IPS-18a (cell line): ENCODE results near the gene NTM.

Source experiments
- H3K27ac ChIP-seq: one replicate; pipeline ENCODE4 v1.5.1; 2013; ENCODE audit warnings: low read length
- H3K27me3 ChIP-seq: one replicate; pipeline ENCODE4 v1.6.1; 2013; ENCODE audit warnings: mild to moderate bottlenecking, low read length; ENCODE audit not compliant: control insufficient read depth, insufficient read depth
- H3K36me3 ChIP-seq: one replicate; pipeline ENCODE4 v1.6.1; 2013; ENCODE audit warnings: low read depth, low read length; ENCODE audit not compliant: control insufficient read depth
- H3K4me1 ChIP-seq: one replicate; pipeline ENCODE4 v1.6.1; 2013; ENCODE audit warnings: low read depth, low read length; ENCODE audit not compliant: control insufficient read depth
- H3K4me3 ChIP-seq: one replicate; pipeline ENCODE4 v1.5.1; 2013; ENCODE audit warnings: low read length
- H3K9ac ChIP-seq: one replicate; pipeline ENCODE4 v1.6.1; 2013; ENCODE audit warnings: mild to moderate bottlenecking, low read length, moderate library complexity
- H3K9me3 ChIP-seq: one replicate; pipeline ENCODE4 v1.6.1; 2013; ENCODE audit warnings: low read depth, low read length; ENCODE audit not compliant: control insufficient read depth

Gene NTM

DNA sequence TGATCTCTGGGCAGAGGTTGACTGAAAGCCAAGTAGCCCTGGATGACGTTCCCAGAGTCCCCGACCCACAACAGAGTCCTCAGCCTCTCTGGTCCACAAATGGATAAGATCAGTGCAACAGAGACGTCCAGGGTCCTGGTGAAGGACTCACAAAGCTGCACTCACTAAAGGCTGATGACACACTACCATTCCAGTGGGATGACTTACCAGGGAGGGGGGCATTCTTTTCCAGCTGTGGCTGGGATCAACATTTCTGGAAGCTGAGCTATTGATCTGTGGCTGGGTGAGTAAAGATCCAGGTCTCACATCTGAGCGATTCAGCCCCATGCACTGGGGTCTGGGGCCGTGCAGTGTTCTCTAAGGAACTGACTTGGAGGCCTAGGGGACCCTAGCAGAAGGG is 296.2 kb downstream of the NTM start:
- no peaks in the 10 kb centered on the region for H3K9me3 ChIP-seq
- H3K27me3 ChIP-seq = no peaks in the 10 kb centered on the region
- no peak overlapping the region for H3K9ac ChIP-seq
- no peak overlapping the region for H3K27ac ChIP-seq
- no peaks in the 10 kb centered on the region for H3K36me3 ChIP-seq
- H3K4me1 ChIP-seq = peaks cover 22% of the 10 kb centered on the region
- no peak overlapping the region for H3K4me3 ChIP-seq

DNA sequence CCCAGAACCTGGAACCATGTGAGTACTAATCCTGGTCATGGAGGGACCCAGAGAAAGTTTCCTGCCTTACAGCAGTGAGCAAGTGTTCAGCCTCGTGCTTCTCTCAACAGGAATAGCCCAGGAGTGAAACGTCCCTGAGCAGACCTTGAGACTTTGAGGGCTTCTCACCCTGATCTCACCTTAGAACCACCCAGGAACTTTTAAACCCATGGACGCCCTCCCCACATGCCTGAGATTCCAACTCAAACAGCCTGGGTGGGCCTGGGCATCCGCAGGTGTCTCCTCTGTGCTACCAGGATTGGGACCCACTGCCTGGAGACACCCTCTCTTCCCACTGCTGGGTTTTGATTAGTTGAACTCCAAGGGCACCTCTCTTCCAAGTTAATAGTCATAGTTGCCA is 297.2 kb downstream of the NTM start:
- Histone ChIP-seq H3K4me3 (no peak overlapping the region), H3K9me3 (no peaks in the 10 kb centered on the region), H3K36me3 (no peaks in the 10 kb centered on the region), H3K9ac (no peak overlapping the region), H3K4me1 (peaks cover 12% of the 10 kb centered on the region), H3K27me3 (no peaks in the 10 kb centered on the region), H3K27ac (no peak overlapping the region)

DNA sequence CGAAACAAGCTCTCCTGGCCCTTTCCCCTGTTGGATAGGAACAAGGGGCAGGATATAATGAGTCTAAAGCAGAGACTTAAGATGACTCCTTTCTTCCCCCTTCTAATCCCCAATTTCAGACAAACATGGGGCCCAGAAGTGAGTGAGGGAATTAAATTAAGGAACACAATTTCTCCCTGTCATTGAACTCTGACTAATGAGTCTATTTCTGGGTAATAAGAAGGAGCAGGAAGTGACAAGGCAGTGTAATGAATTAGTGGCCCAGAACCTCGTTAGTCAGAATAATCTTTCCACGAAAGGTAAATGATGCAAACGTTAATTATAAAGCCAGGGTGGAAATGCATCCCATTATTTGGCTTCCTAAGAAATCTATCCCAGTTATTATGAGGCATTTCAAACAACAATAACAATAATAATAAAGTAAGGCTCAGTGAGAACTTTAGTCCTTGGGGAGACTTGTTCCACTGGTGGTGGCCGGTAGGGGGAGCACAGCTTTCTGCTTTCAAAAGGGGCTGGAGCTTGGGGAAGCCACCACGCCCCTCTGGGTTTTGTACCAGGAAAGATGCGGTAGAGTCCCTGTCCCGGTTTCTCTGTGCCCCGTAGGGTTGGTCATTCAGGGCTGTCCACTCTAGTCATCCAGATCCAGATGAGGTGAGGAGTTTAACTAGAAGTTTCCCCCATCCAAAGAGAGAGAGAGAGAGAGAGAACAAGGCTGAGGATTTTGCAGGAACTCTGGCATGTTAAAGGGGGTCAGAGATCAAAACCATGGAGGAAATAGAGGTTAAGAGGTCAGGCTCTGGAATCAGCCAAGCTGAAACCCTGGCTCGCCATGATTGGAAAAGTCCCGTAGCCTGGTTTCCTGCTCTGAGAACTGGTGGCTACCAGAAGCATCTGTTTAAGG is 298.3 kb downstream of the NTM start:
- no peaks in the 10 kb centered on the region for H3K27me3 ChIP-seq
- H3K4me1 ChIP-seq = peaks cover 4% of the 10 kb centered on the region
- no peaks in the 10 kb centered on the region for H3K36me3 ChIP-seq
- no peak overlapping the region for H3K27ac ChIP-seq
- no peak overlapping the region for H3K4me3 ChIP-seq
- no peak overlapping the region for H3K9ac ChIP-seq
- no peaks in the 10 kb centered on the region for H3K9me3 ChIP-seq

DNA sequence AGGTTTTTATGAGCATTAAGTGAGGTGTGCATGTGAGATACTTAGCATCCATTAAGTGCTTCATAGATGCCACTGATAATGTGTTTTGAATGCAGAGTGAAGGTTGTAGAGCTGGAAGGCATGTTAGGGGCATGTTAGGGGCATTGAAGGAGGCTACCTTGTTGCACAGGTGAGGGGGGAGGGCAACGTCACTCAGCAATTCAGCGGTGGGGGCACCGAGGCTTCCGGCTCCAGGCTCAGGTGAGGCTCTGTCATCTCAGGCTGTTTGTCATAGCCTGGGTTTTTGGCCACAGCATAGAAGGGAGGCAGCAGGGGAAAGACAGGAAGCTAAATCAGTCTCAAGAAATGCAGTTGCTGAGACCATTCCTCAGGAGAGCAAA is 299.0 kb downstream of the NTM start:
- Histone ChIP-seq H3K36me3 (no peaks in the 10 kb centered on the region), H3K4me1 (peaks cover 7% of the 10 kb centered on the region), H3K27ac (no peak overlapping the region), H3K27me3 (no peaks in the 10 kb centered on the region), H3K9me3 (no peaks in the 10 kb centered on the region), H3K4me3 (no peak overlapping the region), H3K9ac (no peak overlapping the region)

DNA sequence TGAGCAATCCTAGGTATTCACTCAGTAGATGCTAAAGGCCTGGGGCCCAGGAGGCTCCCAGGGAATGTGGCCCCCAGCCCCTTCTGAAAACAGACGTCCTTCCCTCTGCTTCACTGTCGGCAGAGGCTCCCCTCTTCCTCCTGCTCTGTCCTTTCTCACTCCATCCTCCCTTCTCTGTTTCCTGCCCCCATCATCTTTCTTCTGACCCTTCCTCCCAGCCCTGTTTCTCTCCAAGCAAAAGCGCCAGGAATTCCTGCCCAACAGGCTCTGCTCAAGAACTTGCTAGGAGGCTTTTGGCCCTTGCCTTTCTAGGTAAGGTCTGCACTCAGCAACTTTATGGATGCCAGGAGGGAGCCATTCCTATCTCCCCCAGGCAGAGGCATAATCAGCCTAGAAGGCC is 300.5 kb downstream of the NTM start:
- H3K9me3 ChIP-seq = no peaks in the 10 kb centered on the region
- no peaks in the 10 kb centered on the region for H3K27me3 ChIP-seq
- peaks cover 7% of the 10 kb centered on the region for H3K4me1 ChIP-seq
- no peak overlapping the region for H3K4me3 ChIP-seq
- no peak overlapping the region for H3K9ac ChIP-seq
- H3K27ac ChIP-seq = no peak overlapping the region
- no peaks in the 10 kb centered on the region for H3K36me3 ChIP-seq

DNA sequence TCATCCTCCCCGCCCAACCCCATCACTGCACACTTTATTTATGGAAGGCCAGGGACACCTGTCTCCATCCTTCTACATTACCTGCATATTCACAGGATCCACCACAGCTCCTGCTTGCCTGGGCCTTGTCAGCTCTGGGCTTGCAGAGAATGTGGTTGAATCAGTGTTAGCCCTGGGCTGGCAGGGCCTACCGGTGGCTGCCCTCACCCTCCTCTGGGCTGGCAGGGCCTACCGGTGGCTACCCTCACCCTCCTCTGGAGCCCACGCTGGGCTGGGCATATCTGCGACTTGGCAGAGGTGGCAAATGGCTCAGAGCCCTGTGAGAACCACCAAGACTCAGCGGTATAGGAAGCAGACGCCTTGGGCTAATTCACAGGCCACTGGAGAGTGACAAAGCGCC is 300.9 kb downstream of the NTM start:
- Histone ChIP-seq H3K27me3 (no peaks in the 10 kb centered on the region), H3K4me1 (peaks cover 7% of the 10 kb centered on the region), H3K27ac (no peak overlapping the region), H3K4me3 (no peak overlapping the region), H3K9me3 (no peaks in the 10 kb centered on the region), H3K9ac (no peak overlapping the region), H3K36me3 (no peaks in the 10 kb centered on the region)

DNA sequence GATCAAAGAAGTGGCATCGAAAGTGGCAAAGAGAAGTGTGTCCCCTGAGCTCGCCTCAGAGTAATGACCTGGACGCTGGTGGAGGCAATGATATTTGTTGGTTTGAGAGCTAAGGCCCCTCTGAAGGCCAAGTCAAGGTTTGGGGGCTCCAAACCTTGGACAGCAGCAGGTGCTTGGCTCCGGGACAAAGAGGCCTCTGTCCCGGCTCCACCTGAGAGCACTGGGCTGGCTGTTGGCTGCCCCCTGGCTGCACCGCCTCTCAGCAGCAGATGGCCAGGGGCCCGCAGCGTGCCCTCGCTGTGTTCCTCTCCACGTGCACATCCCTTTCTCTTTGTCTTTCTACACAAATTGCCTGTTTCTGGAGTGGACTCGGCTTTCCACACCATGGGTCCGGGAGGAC is 301.3 kb downstream of the NTM start:
- Histone ChIP-seq H3K4me1 (peaks cover 7% of the 10 kb centered on the region), H3K36me3 (no peaks in the 10 kb centered on the region), H3K27ac (no peak overlapping the region), H3K9ac (no peak overlapping the region), H3K4me3 (no peak overlapping the region), H3K9me3 (no peaks in the 10 kb centered on the region), H3K27me3 (no peaks in the 10 kb centered on the region)

DNA sequence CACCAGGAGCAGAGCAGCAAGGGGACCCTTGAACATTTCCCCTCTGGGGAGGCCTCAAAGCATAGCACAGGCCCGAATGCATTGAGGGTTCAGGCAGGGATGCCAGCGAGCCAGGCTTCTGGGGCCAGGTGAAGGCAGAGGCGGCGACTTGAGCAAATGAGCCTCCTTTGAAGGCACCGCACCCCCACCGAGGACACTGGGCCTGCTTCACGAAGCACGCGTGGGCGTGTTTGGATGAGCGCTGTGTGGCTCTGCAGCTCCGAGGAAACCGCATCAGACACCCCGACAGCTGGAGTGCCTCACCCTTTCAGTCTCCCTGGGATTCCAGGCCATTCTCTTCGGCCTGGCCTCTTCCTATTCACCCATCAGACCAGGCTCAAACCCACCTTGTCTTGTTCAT is 301.8 kb downstream of the NTM start:
- Histone ChIP-seq H3K27me3 (no peaks in the 10 kb centered on the region), H3K4me3 (no peak overlapping the region), H3K9me3 (no peaks in the 10 kb centered on the region), H3K27ac (no peak overlapping the region), H3K4me1 (peaks cover 7% of the 10 kb centered on the region), H3K9ac (no peak overlapping the region), H3K36me3 (no peaks in the 10 kb centered on the region)

DNA sequence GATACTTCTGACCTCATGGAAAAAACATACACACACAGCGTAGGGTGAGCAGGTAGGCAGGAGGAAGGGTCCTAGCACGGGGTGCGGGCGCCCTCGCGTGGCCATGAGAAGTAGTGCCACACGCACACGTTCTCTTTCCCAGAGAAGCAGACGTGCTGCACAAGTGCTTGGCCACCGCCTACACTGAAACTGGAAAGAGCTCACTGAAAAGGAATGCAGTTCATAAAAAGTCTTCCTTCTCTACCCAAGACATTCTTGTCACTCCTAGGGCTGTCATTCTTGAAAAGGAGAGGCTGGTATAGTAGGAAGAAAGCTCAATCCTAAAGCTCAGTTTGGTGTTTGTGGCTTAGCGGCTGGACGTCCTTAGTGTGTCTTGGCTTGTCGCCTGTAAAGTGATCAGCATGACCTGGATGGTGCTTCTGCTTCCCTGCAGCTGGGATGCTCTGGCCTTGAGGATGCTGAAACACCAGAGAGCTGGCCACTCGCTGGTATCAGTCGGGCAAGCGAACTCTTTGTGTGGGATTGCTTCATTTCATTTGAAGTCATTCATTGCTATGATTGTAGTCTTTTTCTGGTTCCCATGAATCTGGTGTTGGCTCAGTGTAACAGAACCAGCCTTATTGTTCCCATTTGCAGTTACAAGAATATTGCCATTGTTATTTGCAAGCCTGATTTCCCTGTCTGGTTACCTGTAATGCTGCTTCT is 303.8 kb downstream of the NTM start:
- Histone ChIP-seq H3K9me3 (no peaks in the 10 kb centered on the region), H3K27ac (no peak overlapping the region), H3K9ac (no peak overlapping the region), H3K4me3 (no peak overlapping the region), H3K27me3 (no peaks in the 10 kb centered on the region), H3K36me3 (no peaks in the 10 kb centered on the region), H3K4me1 (peaks cover 9% of the 10 kb centered on the region)

DNA sequence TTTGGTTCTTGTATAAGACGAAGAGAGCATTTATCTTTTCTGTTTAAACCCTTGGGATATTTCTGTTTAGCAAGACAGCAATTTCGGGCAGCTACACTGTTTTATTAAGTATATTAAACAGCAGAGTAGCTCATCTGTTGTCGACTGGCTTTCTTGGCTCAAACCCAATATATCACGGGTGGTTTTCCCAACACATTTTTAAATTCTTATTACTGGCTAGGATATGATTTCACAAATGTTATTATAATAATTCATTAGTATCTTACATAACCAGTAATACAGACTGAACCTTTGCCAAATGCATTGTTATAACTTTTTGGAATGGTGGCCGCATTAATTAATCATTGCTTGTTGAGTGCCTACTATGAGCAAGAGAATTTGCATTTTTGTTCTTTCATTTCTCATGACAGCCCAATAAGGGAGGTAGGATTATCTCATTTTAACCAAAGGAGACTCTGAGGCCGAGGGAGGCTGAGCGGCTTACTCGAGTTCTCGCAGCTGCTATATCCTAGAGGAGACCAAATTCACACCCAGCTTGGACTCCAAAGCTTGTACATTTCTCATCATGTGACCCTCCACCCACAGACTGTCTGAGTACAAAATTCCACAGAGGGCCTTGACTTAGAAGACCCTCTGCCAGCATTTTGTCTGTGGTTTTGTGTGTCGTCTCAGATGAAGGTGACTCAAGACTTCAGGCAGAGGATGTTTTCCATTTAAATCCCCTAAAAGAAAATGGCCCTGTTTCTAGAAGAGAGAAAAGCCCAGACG is 304.9 kb downstream of the NTM start:
- Histone ChIP-seq H3K9ac (no peak overlapping the region), H3K27ac (no peak overlapping the region), H3K4me3 (no peak overlapping the region), H3K36me3 (no peaks in the 10 kb centered on the region), H3K9me3 (no peaks in the 10 kb centered on the region), H3K27me3 (no peaks in the 10 kb centered on the region), H3K4me1 (peaks cover 9% of the 10 kb centered on the region)

DNA sequence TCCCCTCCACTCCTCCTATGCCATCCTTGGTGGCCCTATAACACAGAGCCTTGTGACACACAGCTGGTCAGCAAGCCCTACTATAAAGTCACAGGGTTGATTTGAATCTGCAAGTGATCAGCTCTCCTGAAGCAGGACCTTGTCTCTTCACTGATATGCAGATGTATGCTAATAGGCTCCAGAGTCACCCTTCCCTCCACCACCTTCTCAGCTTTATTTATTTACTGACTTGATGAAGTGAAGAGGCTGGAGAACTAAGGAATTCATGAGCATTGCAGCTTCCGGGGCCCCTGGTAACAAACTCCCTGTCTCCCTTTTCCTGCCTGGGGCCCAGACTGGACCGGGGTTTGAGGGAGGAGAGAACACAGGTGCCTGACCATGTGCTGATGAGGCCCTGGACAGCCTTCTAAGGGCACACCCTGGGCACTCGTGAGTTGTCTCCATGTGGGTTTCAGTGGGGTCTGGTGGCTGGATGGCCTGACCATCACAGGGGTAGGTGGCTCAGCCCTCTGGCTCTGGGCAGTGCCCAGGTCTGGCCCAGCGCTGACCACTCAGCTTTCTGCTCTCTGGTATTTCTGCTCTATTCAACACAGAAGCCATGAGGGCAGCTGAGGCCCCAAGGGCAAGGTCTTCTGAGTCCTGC is 307.5 kb downstream of the NTM start:
- no peaks in the 10 kb centered on the region for H3K36me3 ChIP-seq
- H3K27me3 ChIP-seq = no peaks in the 10 kb centered on the region

More for the DNA sequence above, 307.5 kb downstream of the NTM start:
- no peaks in the 10 kb centered on the region for H3K9me3 ChIP-seq
- H3K4me3 ChIP-seq = no peak overlapping the region
- peaks cover 9% of the 10 kb centered on the region for H3K4me1 ChIP-seq
- H3K9ac ChIP-seq = no peak overlapping the region
- no peak overlapping the region for H3K27ac ChIP-seq
